Vein endothelial cell (primary cell): ENCODE data around the gene LCA5L. TPM values are rescaled to one million over a fixed set of nuclear protein-coding genes. Genes with fewer than 3 reads are reported as not detected.

Source experiments
- small RNA-seq: library from RNA; depleted of rRNA; stranded (forward); fragments of <200 nt; gene quantifications from one replicate; pipeline ENCODE3, GENCODE V24; 2012
- total RNA-seq: library from RNA; depleted of rRNA; stranded (reverse); fragments of >200 nt; gene quantifications from 2 replicates; pipeline ENCODE4 v1.2.3, GENCODE V29; 2012

Gene LCA5L
- 0.76 and 1.3 TPM in 2 replicates for total RNA-seq

GRCh38 chr21:39445321-39446269, at the start of gene LCA5L:
LCA5L (minus strand) TSS chr21:39445778; CDS start chr21:39428493, 17,285 bp downstream.

DNA sequence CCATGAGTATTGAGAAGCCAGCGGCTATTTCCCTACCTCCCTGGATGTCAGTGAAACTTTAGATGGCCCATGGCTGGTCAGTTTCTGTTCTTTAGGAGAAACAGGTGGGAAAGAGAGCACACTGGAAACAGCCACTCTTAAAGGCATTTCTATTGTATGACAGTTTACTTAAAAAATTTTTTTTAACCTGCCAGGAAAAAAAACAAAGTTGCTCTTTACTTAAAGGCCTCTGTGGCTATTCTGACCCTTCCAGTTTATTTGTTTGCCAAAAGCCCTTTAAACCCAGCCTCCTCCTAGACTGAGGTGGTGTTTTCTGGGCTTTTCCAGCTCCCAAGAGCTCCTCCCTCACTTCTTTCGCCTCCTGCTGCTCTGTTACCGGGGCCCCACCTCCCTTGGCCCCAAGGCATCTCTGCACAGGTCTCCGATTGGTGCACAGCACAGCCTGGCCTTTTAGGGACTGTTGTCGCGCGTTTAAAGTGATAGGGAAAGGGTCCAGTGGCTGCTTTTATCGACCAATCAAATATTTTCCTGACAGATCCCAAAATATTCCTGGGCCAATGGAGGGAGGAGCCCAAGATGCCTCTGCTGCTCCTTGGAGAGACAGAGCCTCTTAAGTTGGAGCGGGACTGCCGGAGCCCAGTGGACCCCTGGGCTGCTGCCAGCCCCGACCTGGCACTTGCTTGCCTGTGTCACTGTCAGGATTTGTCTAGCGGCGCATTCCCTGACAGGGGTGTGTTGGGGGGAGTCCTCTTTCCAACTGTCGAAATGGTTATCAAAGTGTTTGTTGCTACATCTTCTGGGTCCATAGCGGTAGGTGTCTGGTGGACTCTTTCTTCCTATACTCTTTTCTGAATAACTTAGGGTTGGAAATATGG, 6.0 kb upstream of the LCA5L start, which contains the start of gene SH3BGR:
Gene SH3BGR (plus strand): TSS at position 639 of the 875 bp plus-strand sequence. CDS start 127 bp downstream, at position 766.

Small RNA genes within 50 kb of the gene (small RNA-seq; reads per million reads assigned to genes)
- not detected for gene MIR6508

Other genes with a start within 250 kb of the LCA5L start
- gene BRWD1, start 132.1 kb downstream of the LCA5L start, total RNA-seq: 49.5 and 51.3 TPM in 2 replicates
- gene HMGN1, start 96.7 kb downstream of the LCA5L start, total RNA-seq: 226 and 253 TPM in 2 replicates
- 0.33 TPM in 1 of 2 replicates, not detected in the other for gene SH3BGR, start 6.2 kb upstream of the LCA5L start, total RNA-seq
- 0.10 TPM in 1 of 2 replicates, not detected in the other for gene B3GALT5, start 167.2 kb upstream of the LCA5L start, total RNA-seq